Activated CD8-positive, alpha-beta T cell treated with anti-CD3 and anti-CD28 coated beads for 36 hours (primary cell): ENCODE results near the gene ABCB6. TPM values are rescaled to one million over a fixed set of nuclear protein-coding genes. Genes with fewer than 3 reads are reported as not detected.
A peak's percentile ranks its signal among the peaks of the same experiment; 100 is the strongest.

Experiments
- ATAC-seq: fragments of 200-7000 bp; cut with Tn5 transposase; one replicate; pipeline ENCODE4 v1.10.0; 2021; ENCODE audit warnings: mild to moderate bottlenecking, moderate library complexity
- CTCF ChIA-PET: fragments of 350-600 bp; sonication (Branson Sonifier 250); formaldehyde crosslinking; loops from one replicate; lab custom pipeline; 2021; ENCODE audit warnings: antibody characterized with exemption; lab: Charles Lee
- POLR2A ChIA-PET: fragments of 350-600 bp; sonication (Branson Sonifier 250); formaldehyde crosslinking; loops from one replicate; lab custom pipeline; 2021; ENCODE audit warnings: antibody characterized with exemption; lab: Charles Lee
- DNase-seq: peaks from one replicate; pipeline ENCODE4 v3.0.0-alpha.2; 2020
- H3K27ac Mint-ChIP-seq: one replicate; pipeline ENCODE4 v1.8.0; 2021; ENCODE audit warnings: mild to moderate bottlenecking, mixed read lengths
- H3K27me3 Mint-ChIP-seq: one replicate; pipeline ENCODE4 v1.8.0; 2021; ENCODE audit warnings: mixed read lengths
- H3K36me3 Mint-ChIP-seq: one replicate; pipeline ENCODE4 v1.8.0; 2021; ENCODE audit warnings: low read depth, mixed read lengths
- H3K4me1 Mint-ChIP-seq: one replicate; pipeline ENCODE4 v1.8.0; 2021; ENCODE audit warnings: low read depth, mixed read lengths
- H3K4me3 Mint-ChIP-seq: one replicate; pipeline ENCODE4 v1.8.0; 2021; ENCODE audit warnings: mild to moderate bottlenecking, moderate library complexity, mixed read lengths
- H3K9me3 Mint-ChIP-seq: one replicate; pipeline ENCODE4 v1.8.0; 2021; ENCODE audit warnings: mixed read lengths
- intact Hi-C: fragments of 100-400 bp; cut with micrococcal nuclease; formaldehyde crosslinking; loops from one replicate; pipeline ENCODE4 v1.10.0; 2022
- total RNA-seq, 2 experiments: library from RNA; stranded (reverse); gene quantifications; one replicate each; pipeline ENCODE4 v1.2.3, GENCODE V29; 2021
- TF ChIP-seq, protein P1 (sequence below): fragments of 200-600 bp; IDR thresholded peaks from one replicate; pipeline ENCODE4 v1.8.0; 2022; ENCODE audit warnings: antibody characterized with exemption, mild to moderate bottlenecking

Gene ABCB6
- total RNA-seq, 2 experiments from 2014 or later = 32.3 to 35.7 TPM

DNA sequence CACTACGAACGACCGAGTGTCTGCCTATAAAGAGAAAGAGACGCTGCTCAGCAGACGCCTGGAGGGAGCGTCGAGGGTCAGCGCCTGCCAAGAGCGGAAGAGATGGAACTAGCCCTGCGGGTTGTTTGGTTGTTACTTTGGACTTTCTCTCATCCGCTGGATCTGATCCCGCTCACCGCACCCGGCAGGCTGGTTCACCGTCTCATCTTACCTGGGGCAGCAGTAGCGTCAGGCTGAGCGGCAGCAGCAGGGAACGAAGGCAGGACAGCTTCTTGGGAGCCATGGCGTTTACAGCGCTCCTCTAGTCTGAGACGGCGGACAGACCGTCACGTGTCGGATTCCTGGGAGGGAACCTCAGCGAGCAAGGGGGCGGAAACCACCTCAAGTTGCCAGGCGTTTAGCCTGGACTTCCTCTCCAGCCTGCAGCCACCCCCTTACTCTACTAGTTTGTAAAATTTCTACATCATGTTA lies 24.6 kb upstream of the ABCB6 start:
- no peak for ATAC-seq
- Mint-ChIP-seq H3K27ac (peak overlapping the region; percentile 32), H3K4me1 (peaks cover 42% of the 10 kb centered on the region), H3K27me3 (no peaks in the 10 kb centered on the region), H3K9me3 (no peaks in the 10 kb centered on the region), H3K36me3 (peaks cover 21% of the 10 kb centered on the region), H3K4me3 (peak overlapping the region; percentile 66)
- POLR2A ChIA-PET = interaction anchor here (1.3 to 19.2 kb wide), 3 partner anchors 11 to 24 kb away, joined by 6 to 239 read pairs (median 35); partner anchors contain the start of genes ABCB6, ANKZF1, ATG9A and TUBA4A
- CTCF ChIA-PET = interaction anchor here (3.0 kb wide), 1 partner anchor 12 kb away, joined by 10 read pairs; no protein-coding TSS in a partner anchor
- intact Hi-C loops = no loop called here
- DNase-seq = no peak
- TF ChIP-seq, protein P1, sequence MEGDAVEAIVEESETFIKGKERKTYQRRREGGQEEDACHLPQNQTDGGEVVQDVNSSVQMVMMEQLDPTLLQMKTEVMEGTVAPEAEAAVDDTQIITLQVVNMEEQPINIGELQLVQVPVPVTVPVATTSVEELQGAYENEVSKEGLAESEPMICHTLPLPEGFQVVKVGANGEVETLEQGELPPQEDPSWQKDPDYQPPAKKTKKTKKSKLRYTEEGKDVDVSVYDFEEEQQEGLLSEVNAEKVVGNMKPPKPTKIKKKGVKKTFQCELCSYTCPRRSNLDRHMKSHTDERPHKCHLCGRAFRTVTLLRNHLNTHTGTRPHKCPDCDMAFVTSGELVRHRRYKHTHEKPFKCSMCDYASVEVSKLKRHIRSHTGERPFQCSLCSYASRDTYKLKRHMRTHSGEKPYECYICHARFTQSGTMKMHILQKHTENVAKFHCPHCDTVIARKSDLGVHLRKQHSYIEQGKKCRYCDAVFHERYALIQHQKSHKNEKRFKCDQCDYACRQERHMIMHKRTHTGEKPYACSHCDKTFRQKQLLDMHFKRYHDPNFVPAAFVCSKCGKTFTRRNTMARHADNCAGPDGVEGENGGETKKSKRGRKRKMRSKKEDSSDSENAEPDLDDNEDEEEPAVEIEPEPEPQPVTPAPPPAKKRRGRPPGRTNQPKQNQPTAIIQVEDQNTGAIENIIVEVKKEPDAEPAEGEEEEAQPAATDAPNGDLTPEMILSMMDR = no peak

DNA sequence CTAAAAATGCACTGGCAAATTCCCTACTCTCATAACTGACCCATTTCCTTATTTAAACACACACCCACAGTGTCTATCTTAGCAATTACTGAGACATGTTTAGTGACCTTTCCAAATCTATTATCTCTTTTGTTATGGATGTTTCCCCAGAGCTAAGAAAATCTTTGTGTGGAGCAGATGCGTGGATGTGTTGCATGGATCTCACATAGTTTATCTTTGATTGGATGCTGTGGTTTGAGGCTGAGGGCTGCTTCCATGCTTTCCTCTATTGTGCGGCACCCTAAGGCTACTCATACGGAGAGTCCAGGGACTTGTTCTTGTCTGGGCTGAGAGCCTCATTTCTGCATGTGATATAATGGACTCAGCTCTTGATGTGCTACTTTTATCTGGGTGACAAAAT lies 15.6 kb upstream of the ABCB6 start:
- H3K27ac Mint-ChIP-seq = no peak overlapping the region
- H3K9me3 Mint-ChIP-seq = no peaks in the 10 kb centered on the region
- H3K27me3 Mint-ChIP-seq = no peaks in the 10 kb centered on the region
- H3K36me3 Mint-ChIP-seq = peaks cover 76% of the 10 kb centered on the region
- peaks cover 19% of the 10 kb centered on the region for H3K4me1 Mint-ChIP-seq
- TF ChIP-seq, protein P1 = no peak
- CTCF ChIA-PET = interaction anchor here (0.6 to 1.1 kb wide), 2 partner anchors 45 to 161 kb away, joined by 3 read pairs; partner anchors contain the start of gene DNAJB2
- H3K4me3 Mint-ChIP-seq = no peak overlapping the region
- POLR2A ChIA-PET = interaction anchor here (1.3 to 9.9 kb wide), 2 partner anchors 12 to 15 kb away, joined by 6 to 239 read pairs; partner anchors contain the start of genes ABCB6, GLB1L, STK16 and TUBA4A
- DNase-seq (no peak), ATAC-seq (no peak)
- intact Hi-C loops = no loop called here

GRCh38 chr2:219230059-219230540 lies 11.3 kb upstream of the ABCB6 start:
- TF ChIP-seq, protein P1 = no peak
- no peaks in the 10 kb centered on the region for H3K9me3 Mint-ChIP-seq
- ChIA-PET POLR2A (interaction anchor here (1.0 to 9.9 kb wide), 14 partner anchors 11 to 571 kb away, joined by 3 to 239 read pairs (median 6); partner anchors contain the start of genes ABCB6, BCS1L, CNPPD1 and DNAJB2), CTCF (interaction anchor here (0.8 to 3.0 kb wide), 16 partner anchors 9 to 250 kb away, joined by 3 to 15 read pairs (median 5); partner anchors contain the start of genes ABCB6, CNPPD1, DNAJB2 and GLB1L)
- peaks cover 73% of the 10 kb centered on the region for H3K36me3 Mint-ChIP-seq
- no peaks in the 10 kb centered on the region for H3K27me3 Mint-ChIP-seq
- DNase-seq = peak; percentile 71
- peaks cover 39% of the 10 kb centered on the region for H3K4me1 Mint-ChIP-seq
- H3K27ac Mint-ChIP-seq = peak overlapping the region; percentile 97
- intact Hi-C loops = no loop called here
- peak overlapping the region; percentile 95 for H3K4me3 Mint-ChIP-seq
- peak; percentile 14 for ATAC-seq

GRCh38 chr2:219229305-219230058 lies 10.7 kb upstream of the ABCB6 start, which contains the start of the genes ANKZF1 and ATG9A:
TSS of gene ANKZF1 (plus strand) at chr2:219229806. CDS start at chr2:219230258, 452 bp downstream.
TSS of gene ATG9A (minus strand) at chr2:219229636. CDS start at chr2:219228024, 1,612 bp downstream.
- CTCF ChIA-PET = interaction anchor here (0.8 to 3.0 kb wide), 16 partner anchors 10 to 249 kb away, joined by 3 to 15 read pairs (median 5); partner anchors contain the start of genes ABCB6, CNPPD1, DNAJB2 and GLB1L

More at GRCh38 chr2:219229305-219230058, 10.7 kb upstream of the ABCB6 start, which contains the start of the genes ANKZF1 and ATG9A:
- peak; percentile 100 for DNase-seq
- ATAC-seq = peak; percentile 98
- peaks cover 74% of the 10 kb centered on the region for H3K36me3 Mint-ChIP-seq
- H3K4me1 Mint-ChIP-seq = peaks cover 39% of the 10 kb centered on the region
- H3K4me3 Mint-ChIP-seq = peak within 1 kb of the TSS; percentile 95
- H3K27me3 Mint-ChIP-seq = no peaks in the 10 kb centered on the region
- intact Hi-C loops = loop anchor here (5.0 kb wide), 1 partner anchor 68 kb away; no protein-coding TSS in a partner anchor
- peak within 1 kb of the TSS; percentile 97 for H3K27ac Mint-ChIP-seq
- POLR2A ChIA-PET = interaction anchor here (0.6 to 9.9 kb wide), 17 partner anchors 11 to 570 kb away, joined by 3 to 239 read pairs (median 4); partner anchors contain the start of genes ABCB6, BCS1L, CNPPD1 and DNAJB2
- TF ChIP-seq, protein P1 = no peak
- no peaks in the 10 kb centered on the region for H3K9me3 Mint-ChIP-seq
